NCI-H345 (cell line): ENCODE data around the gene MYO1F.
"Not testable (repeated sequence)": the region's sequence is repeated elsewhere in the genome, so short reads cannot be mapped to it uniquely, and the experiment has no call there.

ENCODE experiments used
- DNase-seq: peaks from one replicate; lab custom pipeline; 2025; lab: John Stamatoyannopoulos, UW

Gene MYO1F

GRCh38 chr19:8577247-8577646 is at the start of gene MYO1F:
Gene MYO1F (minus strand): TSS chr19:8577442. CDS start chr19:8577309, 133 bp downstream.
- DNase-seq, result no peak

GRCh38 chr19:8626842-8627241 is 49.6 kb upstream of the MYO1F start:
- DNase-seq, result no peak

GRCh38 chr19:8622886-8623285 is 45.6 kb upstream of the MYO1F start:
- not testable (repeated sequence) for DNase-seq

- no peak for DNase-seq
These were observed 41.5 kb upstream of the MYO1F start for GRCh38 chr19:8618751-8619150.

GRCh38 chr19:8617984-8618383 is 40.7 kb upstream of the MYO1F start:
- DNase-seq, result no peak

GRCh38 chr19:8617325-8617724 is 40.1 kb upstream of the MYO1F start:
- not testable (repeated sequence) for DNase-seq

GRCh38 chr19:8616861-8617260 is 39.6 kb upstream of the MYO1F start:
- no peak for DNase-seq

GRCh38 chr19:8615813-8616596 is 38.8 kb upstream of the MYO1F start:
- DNase-seq, result no peak

GRCh38 chr19:8615024-8615423 is 37.8 kb upstream of the MYO1F start:
- DNase-seq, result no peak

GRCh38 chr19:8614455-8614854 is 37.2 kb upstream of the MYO1F start:
- DNase-seq, result no peak

- DNase-seq, result no peak
These were observed 35.5 kb upstream of the MYO1F start for GRCh38 chr19:8612807-8613171.

- DNase-seq, result no peak
These were observed 34.9 kb upstream of the MYO1F start for GRCh38 chr19:8611877-8612806.

- no peak for DNase-seq
These were observed 34.2 kb upstream of the MYO1F start for GRCh38 chr19:8611391-8611876.

- DNase-seq, result no peak
These were observed 33.7 kb upstream of the MYO1F start for GRCh38 chr19:8610936-8611300.

GRCh38 chr19:8610041-8610935 is 33.0 kb upstream of the MYO1F start, which contains the start of gene ADAMTS10:
Gene ADAMTS10 (minus strand): TSS chr19:8610715. CDS start chr19:8605710, 5,005 bp downstream.
- no peak for DNase-seq

GRCh38 chr19:8609279-8610040 is 32.2 kb upstream of the MYO1F start:
- no peak for DNase-seq

GRCh38 chr19:8608941-8609278 is 31.7 kb upstream of the MYO1F start:
- DNase-seq, result no peak

- no peak for DNase-seq
These were observed 30.1 kb upstream of the MYO1F start for GRCh38 chr19:8607386-8607785.

- DNase-seq, result no peak
These were observed 28.3 kb upstream of the MYO1F start for GRCh38 chr19:8605514-8605913.

- DNase-seq, result no peak
These were observed 24.6 kb upstream of the MYO1F start for GRCh38 chr19:8601796-8602195.

GRCh38 chr19:8600816-8601215 is 23.6 kb upstream of the MYO1F start:
- no peak for DNase-seq
